ENCODE measurements around the gene ASB1.
A peak's percentile ranks its signal among the peaks of the same experiment; 100 is the strongest.

The ASB1 gene

GRCh38 chr2:238426568-238427434 is at the start of gene ASB1:
Gene ASB1 (plus strand): TSS chr2:238426927. CDS start chr2:238427071, 144 bp downstream.
- peaks cover 10% of the 10 kb centered on the region for H3K4me1 ChIP-seq (ENCODE audit: control insufficient read depth, insufficient read depth, low read length)
- H3K27ac ChIP-seq (ENCODE audit: extremely low read depth, low read depth, low read length) = peak within 1 kb of the TSS; percentile 96
- CTCF ChIA-PET = interaction anchor here (0.6 to 1.5 kb wide), 3 partner anchors 13 to 260 kb away, joined by 3 to 5 read pairs (median 4); no protein-coding TSS in a partner anchor
- no peaks in the 10 kb centered on the region for H3K9me3 ChIP-seq (ENCODE audit: control insufficient read depth, insufficient read depth, low read depth, low read length)
- POLR2A ChIA-PET = interaction anchor here (1.0 kb wide), 2 partner anchors 11 to 13 kb away, joined by 3 to 5 read pairs; no protein-coding TSS in a partner anchor
- peak within 1 kb of the TSS; percentile 85 for H3K4me3 ChIP-seq (ENCODE audit: low read depth, low read length)
- peaks cover 0 to 13% of the 10 kb centered on the region in 2 experiments; a peak in 1 of 3 replicates for H3K36me3 ChIP-seq (ENCODE audit: control insufficient read depth in 2 of 2, insufficient read depth in 1 of 2, low read length in 2 of 2)
- TF ChIP-seq KLF8 (tag by site-specific recombination; IDR thresholded peaks at IDR 0.05) (peak; percentile 80; the same call in 1 of the 2 replicates), ZFHX2 (tag by site-specific recombination; conservative IDR thresholded peaks at IDR 0.05) (peak; percentile 63), ZNF433 (tag by site-specific recombination; IDR thresholded peaks at IDR 0.05; ENCODE audit: low read depth) (no peak), ZNF610 (tag by site-specific recombination; IDR thresholded peaks at IDR 0.05; ENCODE audit: borderline replicate concordance) (no peak), ZNF791 (tag by site-specific recombination; IDR thresholded peaks at IDR 0.05) (no peak), PRDM2 (tag by site-specific recombination; IDR thresholded peaks at IDR 0.05; ENCODE audit: borderline replicate concordance) (no peak), ZNF513 (tag by site-specific recombination; IDR thresholded peaks at IDR 0.05) (no peak), ZNF175 (tag by site-specific recombination; IDR thresholded peaks at IDR 0.05) (no peak), ZNF580 (tag by site-specific recombination; IDR thresholded peaks at IDR 0.05) (no peak), KLF9 (tag by site-specific recombination; IDR thresholded peaks at IDR 0.05; ENCODE audit: low read depth) (peak; percentile 94), ZNF280D (tag by site-specific recombination; IDR thresholded peaks at IDR 0.05) (no peak), KLF10 (tag by site-specific recombination; IDR thresholded peaks at IDR 0.05) (peak; percentile 96), ZXDB (tag by site-specific recombination; IDR thresholded peaks at IDR 0.05) (peak; percentile 32), IKZF3 (tag by site-specific recombination; IDR thresholded peaks at IDR 0.05) (peak; percentile 64), BCL11A (tag by site-specific recombination; IDR thresholded peaks at IDR 0.05; ENCODE audit: low read depth) (no peak), ZNF692 (tag by site-specific recombination; IDR thresholded peaks at IDR 0.05) (no peak), ZNF335 (tag by site-specific recombination; conservative IDR thresholded peaks at IDR 0.05) (peak; percentile 66), ZNF350 (tag by site-specific recombination; IDR thresholded peaks at IDR 0.05) (no peak), ELK4 (IDR thresholded peaks at IDR 0.05; ENCODE audit: borderline replicate concordance, low read depth, low read length) (peak; percentile 87; the same call in 1 of the 2 replicates), ZNF280C (tag by site-specific recombination; IDR thresholded peaks at IDR 0.05) (no peak)

All from HEK293 (cell line).